IMR-90 (cell line): ENCODE data around the gene DBF4B. TPM values are rescaled to one million over a fixed set of nuclear protein-coding genes. Genes with fewer than 3 reads are reported as not detected.

Experiments used
- ATAC-seq: fragments of 200-7000 bp; cut with Tn5 transposase; 2 replicates; pipeline ENCODE4 v1.9.1; 2020; ENCODE audit warnings: low read depth, mild to moderate bottlenecking, moderate library complexity
- BruUV-seq: library from RNA; stranded (reverse); fragments of 400-500 nt; replicated peaks from 2 replicates; lab custom pipeline; 2021; lab: Mats Ljungman, UMichigan
- CTCF ChIA-PET: fragments of 300-600 bp; formaldehyde crosslinking; extraction: SDS; loops from one replicate; lab custom pipeline; 2021; ENCODE audit warnings: antibody characterized with exemption; lab: Yijun Ruan, JAX
- POLR2A ChIA-PET: fragments of 300-600 bp; sonication (Branson Sonifier 250); formaldehyde crosslinking; loops from one replicate; lab custom pipeline; 2022; ENCODE audit warnings: antibody characterized with exemption; ENCODE audit not compliant: unreplicated experiment; lab: Charles Lee
- DNase-seq: peaks from one replicate; pipeline ENCODE4 v3.0.0; 2013
- H2AFZ ChIP-seq: replicated peaks from 2 replicates; pipeline ENCODE3; 2013; ENCODE audit warnings: low read length, mild to moderate bottlenecking; ENCODE audit not compliant: poor library complexity
- H2AK5ac ChIP-seq: 2 replicates; pipeline ENCODE4 v1.6.1; 2013; ENCODE audit warnings: low read depth, low read length, inconsistent platforms
- H2AK9ac ChIP-seq: replicated peaks from 2 replicates; pipeline ENCODE3; 2013; ENCODE audit warnings: mild to moderate bottlenecking, low read depth, low read length, moderate library complexity; ENCODE audit not compliant: poor library complexity
- H2BK120ac ChIP-seq: 2 replicates; pipeline ENCODE4 v1.6.1; 2013; ENCODE audit warnings: low read depth, low read length, inconsistent platforms
- H2BK15ac ChIP-seq: 3 replicates; pipeline ENCODE4 v1.6.1; 2013; ENCODE audit warnings: low read depth, low read length, inconsistent platforms
- H2BK20ac ChIP-seq: 2 replicates; pipeline ENCODE4 v1.6.1; 2013; ENCODE audit warnings: low read depth, mild to moderate bottlenecking, inconsistent platforms, low read length, moderate library complexity
- H2BK5ac ChIP-seq: 2 replicates; pipeline ENCODE4 v1.6.1; 2013; ENCODE audit warnings: mild to moderate bottlenecking, low read depth, low read length, inconsistent platforms; ENCODE audit not compliant: poor library complexity, severe bottlenecking
- H3K14ac ChIP-seq: replicated peaks from 2 replicates; pipeline ENCODE4 v1.6.1; 2013; ENCODE audit warnings: low read depth, low read length, inconsistent platforms
- H3K18ac ChIP-seq: 2 replicates; pipeline ENCODE4 v1.6.1; 2013; ENCODE audit warnings: low read depth, low read length, control low read depth
- H3K23ac ChIP-seq: 2 replicates; pipeline ENCODE4 v1.6.1; 2013; ENCODE audit warnings: low read depth, low read length, inconsistent platforms
- H3K27ac ChIP-seq: 2 replicates; pipeline ENCODE4 v1.5.1; 2013; ENCODE audit warnings: mild to moderate bottlenecking, control low read depth, low read length; ENCODE audit not compliant: insufficient read depth
- H3K27me3 ChIP-seq: 2 replicates; pipeline ENCODE4 v1.6.1; 2013; ENCODE audit warnings: low read length; ENCODE audit not compliant: control insufficient read depth, insufficient read depth
- H3K36me3 ChIP-seq: 2 replicates; pipeline ENCODE4 v1.6.1; 2013; ENCODE audit warnings: low read length, mixed read lengths; ENCODE audit not compliant: control insufficient read depth, insufficient read depth
- H3K4ac ChIP-seq: 2 replicates; pipeline ENCODE4 v1.6.1; 2013; ENCODE audit warnings: low read depth, low read length, inconsistent platforms
- H3K4me1 ChIP-seq: 2 replicates; pipeline ENCODE4 v1.6.1; 2013; ENCODE audit warnings: low read length, mixed read lengths; ENCODE audit not compliant: control insufficient read depth, insufficient read depth
- H3K4me2 ChIP-seq: 2 replicates; pipeline ENCODE4 v1.6.1; 2013; ENCODE audit warnings: low read depth, mild to moderate bottlenecking, control low read depth, low read length, moderate library complexity
- H3K4me3 ChIP-seq: 2 replicates; pipeline ENCODE4 v1.5.1; 2013; ENCODE audit warnings: low read depth, mild to moderate bottlenecking, control low read depth, low read length, moderate library complexity; ENCODE audit not compliant: insufficient read depth
- H3K56ac ChIP-seq: 2 replicates; pipeline ENCODE4 v1.6.1; 2013; ENCODE audit warnings: low read length, inconsistent platforms; ENCODE audit not compliant: insufficient read depth; ENCODE audit errors: extremely low read depth
- H3K79me1 ChIP-seq, 2 experiments: 2 replicates each; pipeline ENCODE4 v1.6.1; 2013; ENCODE audit warnings: low read length in 2 of 2, inconsistent platforms in 1 of 2, low read depth in 1 of 2
- H3K9ac ChIP-seq: 2 replicates; pipeline ENCODE4 v1.6.1; 2013; ENCODE audit warnings: low read depth, low read length, control low read depth
- H3K9me1 ChIP-seq: 2 replicates; pipeline ENCODE4 v1.6.1; 2013; ENCODE audit warnings: low read length, inconsistent platforms; ENCODE audit not compliant: insufficient read depth
- H3K9me3 ChIP-seq: 2 replicates; pipeline ENCODE4 v1.6.1; 2013; ENCODE audit warnings: low read length; ENCODE audit not compliant: control insufficient read depth, insufficient read depth
- H4K20me1 ChIP-seq: 2 replicates; pipeline ENCODE4 v1.6.1; 2013; ENCODE audit warnings: low read length, inconsistent platforms; ENCODE audit not compliant: insufficient read depth
- H4K5ac ChIP-seq: 2 replicates; pipeline ENCODE4 v1.6.1; 2013; ENCODE audit warnings: mild to moderate bottlenecking, low read depth, low read length, control low read depth
- H4K8ac ChIP-seq, 2 experiments: 2 replicates each; pipeline ENCODE4 v1.6.1; 2013; ENCODE audit warnings: low read depth in 2 of 2, low read length in 2 of 2, control low read depth in 1 of 2, inconsistent platforms in 1 of 2
- H4K91ac ChIP-seq: 2 replicates; pipeline ENCODE4 v1.6.1; 2013; ENCODE audit warnings: low read depth, low read length, inconsistent platforms; ENCODE audit not compliant: insufficient read depth
- BHLHE40 ChIP-seq: fragments of 150-350 bp; IDR thresholded peaks from 2 replicates; pipeline ENCODE4 v1.6.1; 2016; ENCODE audit warnings: mild to moderate bottlenecking, low read depth, low read length
- CHD1 ChIP-seq: IDR thresholded peaks from 2 replicates; pipeline ENCODE4 v1.6.1; 2012; ENCODE audit warnings: low read depth, low read length, improper control_type of control experiment
- CTCF ChIP-seq: conservative IDR thresholded peaks from 2 replicates; pipeline ENCODE4 v1.5.1; 2012; ENCODE audit warnings: mild to moderate bottlenecking, low read depth, low read length, improper control_type of control experiment
- ELK1 ChIP-seq: fragments of 150-350 bp; IDR thresholded peaks from 2 replicates; pipeline ENCODE4 v1.6.1; 2016; ENCODE audit warnings: low read depth, mild to moderate bottlenecking, low read length, moderate library complexity, borderline replicate concordance
- MAFK ChIP-seq: IDR thresholded peaks from 2 replicates; pipeline ENCODE4 v1.6.1; 2012; ENCODE audit warnings: low read depth, low read length, improper control_type of control experiment
- MAZ ChIP-seq: IDR thresholded peaks from 2 replicates; pipeline ENCODE4 v1.6.1; 2012; ENCODE audit warnings: low read depth, mild to moderate bottlenecking, low read length, improper control_type of control experiment, moderate library complexity, borderline replicate concordance
- NFE2L2 ChIP-seq: fragments of 150-350 bp; IDR thresholded peaks from 2 replicates; pipeline ENCODE4 v1.6.1; 2016; ENCODE audit warnings: low read depth, mild to moderate bottlenecking, low read length
- POLR2A ChIP-seq: IDR thresholded peaks from 2 replicates; pipeline ENCODE4 v1.6.1; 2012; ENCODE audit warnings: mild to moderate bottlenecking, low read depth, low read length
- RCOR1 ChIP-seq: IDR thresholded peaks from 2 replicates; pipeline ENCODE4 v1.6.1; 2012; ENCODE audit warnings: mild to moderate bottlenecking, low read length, improper control_type of control experiment; ENCODE audit not compliant: insufficient replicate concordance
- RFX5 ChIP-seq: IDR thresholded peaks from 2 replicates; pipeline ENCODE4 v1.8.0; 2012; ENCODE audit warnings: low read depth, mild to moderate bottlenecking, low read length, moderate library complexity
- SMC3 ChIP-seq: fragments of 150-350 bp; IDR thresholded peaks from 2 replicates; pipeline ENCODE4 v1.6.1; 2016; ENCODE audit warnings: low read depth, mild to moderate bottlenecking, antibody characterized with exemption, low read length, moderate library complexity
- USF2 ChIP-seq: fragments of 150-350 bp; IDR thresholded peaks from 2 replicates; pipeline ENCODE4 v1.6.1; 2017; ENCODE audit warnings: mild to moderate bottlenecking, antibody characterized with exemption, low read length, low read depth
- WGBS, 2 experiments: methylation state at CpG; one replicate each; pipeline versions ENCODE4 v1.1.5 to v1.1.7; 2013; ENCODE audit warnings: missing lambda C conversion rate in 2 of 2; ENCODE audit not compliant: insufficient read length in 1 of 2; ENCODE audit errors: extremely low coverage in 2 of 2; 5-methylcytosine and 5-hydroxymethylcytosine counted together
- dilution Hi-C: fragments of 300-500 bp; cut with HindIII; formaldehyde crosslinking; loops from one replicate; pipeline ENCODE4 v1.14.3; 2018; ENCODE audit warnings: low sequenced_read_pairs; ENCODE audit not compliant: unreplicated experiment
- in situ Hi-C: fragments of 300-500 bp; cut with MboI; formaldehyde crosslinking; loops from 3 replicates; pipeline ENCODE4 v1.14.3; 2019; ENCODE audit warnings: low sequenced_read_pairs, inconsistent platforms, mixed read lengths
- intact Hi-C: fragments of 100-400 bp; cut with micrococcal nuclease; formaldehyde crosslinking; loops from 2 replicates; pipeline ENCODE4 v1.10.0; 2022
- polyA plus RNA-seq, 3 experiments: library from polyadenylated mRNA; depleted of rRNA; stranded (reverse); fragments of >200 nt; gene quantifications; 2 replicates each; pipeline ENCODE4 v1.2.3, GENCODE V29; 2012; ENCODE audit warnings: low replicate concordance in 1 of 3
- total RNA-seq: library from RNA; depleted of rRNA; stranded (reverse); fragments of >200 nt; gene quantifications from 2 replicates; pipeline ENCODE4 v1.2.3, GENCODE V29; 2012

Gene DBF4B
- total and polyA plus RNA-seq, 2 of the 4 experiments (the other 2 are of a cell fraction), result 3.6 to 10.2 TPM

GRCh38 chr17:44793885-44794842 lies 85.7 kb downstream of the DBF4B start:
- CTCF ChIA-PET, result interaction anchor here (1.0 to 2.0 kb wide), 2 partner anchors 15 to 39 kb away, joined by 3 to 9 read pairs; no protein-coding TSS in a partner anchor
- Histone ChIP-seq H4K91ac (peak overlapping the region; percentile 79), H3K4me1 (peaks cover 26% of the 10 kb centered on the region), H3K27me3 (no peaks in the 10 kb centered on the region), H3K9ac (no peak overlapping the region), H3K79me1 (peaks cover 14 to 50% of the 10 kb centered on the region in 2 experiments; a peak in 3 of 4 replicates), H3K18ac (peak overlapping the region; percentile 36), H3K56ac (peak overlapping the region; percentile 51), H3K9me1 (peaks cover 17% of the 10 kb centered on the region), H3K27ac (peak overlapping the region; percentile 61), H2AFZ (peak overlapping the region; percentile 71), H3K9me3 (no peaks in the 10 kb centered on the region), H3K23ac (peak overlapping the region; percentile 64; the same call in 1 of the 2 replicates), H2BK20ac (peak overlapping the region; percentile 34), H2BK15ac (peak overlapping the region; percentile 46; the same call in 2 of the 3 replicates), H2BK5ac (peak overlapping the region; percentile 53), H4K8ac (peak overlapping the region; percentile 18 to 78; a peak in 3 of 4 replicates), H3K14ac (peak overlapping the region; percentile 46), H3K4me2 (peak overlapping the region; percentile 8; the same call in 1 of the 2 replicates), H3K4ac (peak overlapping the region; percentile 70), H2AK5ac (peak overlapping the region; percentile 74), H2BK120ac (peak overlapping the region; percentile 67), H3K4me3 (no peak overlapping the region), H2AK9ac (peak overlapping the region; percentile 78), H4K20me1 (peaks cover 8% of the 10 kb centered on the region), H4K5ac (peak overlapping the region; percentile 1), H3K36me3 (peaks cover 5% of the 10 kb centered on the region)
- ATAC-seq (peak; percentile 3; the same call in 1 of the 2 replicates), DNase-seq (no peak)
- dilution Hi-C loops, result no loop called here
- in situ Hi-C loops, result loop anchor here (5.0 kb wide), 1 partner anchor 33 kb away; no protein-coding TSS in a partner anchor
- WGBS, 2 experiments, result 81% methylated on average over 11 of the region's 18 CpGs; no CpG with 5 or more reads in 1 of the 2 experiments
- no TSS peak for BruUV-seq
- POLR2A ChIA-PET, result interaction anchor here (0.6 kb wide), 1 partner anchor 219 kb away, joined by 6 read pairs; no protein-coding TSS in a partner anchor
- intact Hi-C loops, result loop anchor here (2.0 kb wide), 1 partner anchor 27 kb away; no protein-coding TSS in a partner anchor
- TF ChIP-seq MAZ, result no peak
- no peak for TF ChIP-seq CTCF
- TF ChIP-seq BHLHE40, result no peak
- TF ChIP-seq RFX5, result no peak
- TF ChIP-seq USF2, result no peak
- TF ChIP-seq CHD1, result no peak
- TF ChIP-seq RCOR1, result no peak
- TF ChIP-seq ELK1, result no peak
- no peak for TF ChIP-seq POLR2A
- no peak for TF ChIP-seq SMC3
- TF ChIP-seq NFE2L2, result no peak
- TF ChIP-seq MAFK, result no peak
